Keratinocyte (primary cell): ENCODE data around the gene PID1.

Experiments used
- EZH2 ChIP-seq: IDR thresholded peaks from one replicate; pipeline ENCODE4 v1.6.1; 2012; ENCODE audit warnings: inconsistent platforms, mild to moderate bottlenecking, low read length, moderate library complexity
- TF ChIP-seq, protein P1 (sequence below), 3 experiments: IDR thresholded peaks in 1 of 3; conservative IDR thresholded peaks in 1 of 3; optimal IDR thresholded peaks in 1 of 3; 2 replicates in 2 of 3; 3 replicates in 1 of 3; pipeline versions ENCODE3 to v1.5.1; 2011; ENCODE audit warnings: low read length in 3 of 3, mild to moderate bottlenecking in 3 of 3, moderate library complexity in 2 of 3, control low read depth in 1 of 3, inconsistent platforms in 1 of 3; ENCODE audit not compliant: insufficient read depth in 2 of 3; ENCODE audit errors: extremely low read depth in 1 of 3

DNA sequence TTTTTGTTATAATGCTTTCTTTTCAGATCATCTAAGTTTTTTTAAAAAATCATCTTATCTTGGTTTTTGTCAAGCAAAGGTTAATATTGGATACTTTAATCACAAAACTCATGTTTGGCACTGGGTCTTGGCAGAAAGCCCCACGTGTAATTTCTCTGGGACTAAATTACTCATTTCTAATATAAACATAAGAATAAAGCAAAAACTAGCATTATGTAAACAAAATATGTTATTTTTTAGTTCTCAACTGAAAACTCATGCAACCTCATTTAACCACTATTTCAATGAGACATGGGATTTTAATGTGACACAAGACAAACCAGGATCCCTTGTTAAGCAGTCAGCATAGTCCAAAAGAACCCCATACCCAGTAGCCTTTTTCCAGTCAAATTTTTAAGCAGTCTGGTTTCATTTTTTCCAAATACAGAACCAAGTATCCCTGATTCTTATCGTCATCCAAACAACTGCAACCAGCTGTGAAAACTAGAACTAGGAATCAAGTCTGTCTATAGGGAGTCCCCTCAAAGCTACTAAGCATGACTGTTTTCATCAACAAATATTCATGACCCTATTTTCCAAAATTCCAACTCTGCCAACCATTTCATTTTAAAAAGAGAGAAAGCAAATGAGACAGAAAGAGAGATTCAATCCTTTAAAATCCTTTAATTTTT lies 27.1 kb downstream of the PID1 start:
- TF ChIP-seq EZH2 = no peak
- TF ChIP-seq, protein P1, sequence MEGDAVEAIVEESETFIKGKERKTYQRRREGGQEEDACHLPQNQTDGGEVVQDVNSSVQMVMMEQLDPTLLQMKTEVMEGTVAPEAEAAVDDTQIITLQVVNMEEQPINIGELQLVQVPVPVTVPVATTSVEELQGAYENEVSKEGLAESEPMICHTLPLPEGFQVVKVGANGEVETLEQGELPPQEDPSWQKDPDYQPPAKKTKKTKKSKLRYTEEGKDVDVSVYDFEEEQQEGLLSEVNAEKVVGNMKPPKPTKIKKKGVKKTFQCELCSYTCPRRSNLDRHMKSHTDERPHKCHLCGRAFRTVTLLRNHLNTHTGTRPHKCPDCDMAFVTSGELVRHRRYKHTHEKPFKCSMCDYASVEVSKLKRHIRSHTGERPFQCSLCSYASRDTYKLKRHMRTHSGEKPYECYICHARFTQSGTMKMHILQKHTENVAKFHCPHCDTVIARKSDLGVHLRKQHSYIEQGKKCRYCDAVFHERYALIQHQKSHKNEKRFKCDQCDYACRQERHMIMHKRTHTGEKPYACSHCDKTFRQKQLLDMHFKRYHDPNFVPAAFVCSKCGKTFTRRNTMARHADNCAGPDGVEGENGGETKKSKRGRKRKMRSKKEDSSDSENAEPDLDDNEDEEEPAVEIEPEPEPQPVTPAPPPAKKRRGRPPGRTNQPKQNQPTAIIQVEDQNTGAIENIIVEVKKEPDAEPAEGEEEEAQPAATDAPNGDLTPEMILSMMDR (optimal IDR thresholded peaks at IDR 0.05 in 1 of 3, IDR thresholded peaks at IDR 0.05 in 1 of 3, conservative IDR thresholded peaks at IDR 0.05 in 1 of 3; ENCODE audit: extremely low read depth in 1 of 3, insufficient read depth in 2 of 3, low read length in 3 of 3) = no peak
